ENCODE measurements around the gene FARP2. TPM values are rescaled to one million over a fixed set of nuclear protein-coding genes. Genes with fewer than 3 reads are reported as not detected.

The FARP2 gene
- total and polyA plus RNA-seq, 4 donors: 9.9 to 49.7 (median 27.4) TPM

GRCh38 chr2:241308832-241309500 lies 47.1 kb upstream of the FARP2 start:
- H3K27me3 ChIP-seq (ENCODE audit: control insufficient read depth in 3 of 3, insufficient read depth in 3 of 3, low read length in 2 of 3): no peaks in the 10 kb centered on the region
- H3K27ac ChIP-seq (ENCODE audit: low read depth in 1 of 2, low read length in 1 of 2): no peak overlapping the region
- ATAC-seq (ENCODE audit: insufficient read depth, low FRiP score): no peak
- no peak overlapping the region for H3K4me3 ChIP-seq
- H3K36me3 ChIP-seq (ENCODE audit: control insufficient read depth in 4 of 4, insufficient read depth in 4 of 4, low read length in 4 of 4): no peaks in the 10 kb centered on the region
- no peak for DNase-seq
- H3K4me1 ChIP-seq (ENCODE audit: control insufficient read depth in 5 of 5, insufficient read depth in 5 of 5, low read length in 5 of 5): peaks cover 0 to 17% (median under 1%) of the 10 kb centered on the region in 5 donors
- no peaks in the 10 kb centered on the region for H3K9me3 ChIP-seq (ENCODE audit: control insufficient read depth in 4 of 4, insufficient read depth in 3 of 4, low read length in 3 of 4)
- no peak overlapping the region for H3K9ac ChIP-seq (ENCODE audit: insufficient read depth in 1 of 2, low read length in 2 of 2)
- 88 to 90% methylated on average over 18 of the region's 18 CpGs for WGBS, 2 donors
- TF ChIP-seq CTCF (IDR thresholded peaks at IDR 0.05; ENCODE audit: control extremely low read depth, extremely low read depth): no peak

GRCh38 chr2:241309684-241310117 lies 46.4 kb upstream of the FARP2 start:
- H3K27me3 ChIP-seq (ENCODE audit: control insufficient read depth in 3 of 3, insufficient read depth in 3 of 3, low read length in 2 of 3): no peaks in the 10 kb centered on the region
- H3K9me3 ChIP-seq (ENCODE audit: control insufficient read depth in 4 of 4, insufficient read depth in 3 of 4, low read length in 3 of 4): no peaks in the 10 kb centered on the region
- no peak overlapping the region for H3K9ac ChIP-seq (ENCODE audit: insufficient read depth in 1 of 2, low read length in 2 of 2)
- no peaks in the 10 kb centered on the region for H3K36me3 ChIP-seq (ENCODE audit: control insufficient read depth in 4 of 4, insufficient read depth in 4 of 4, low read length in 4 of 4)
- 34 to 78% methylated on average over 2 of the region's 2 CpGs for WGBS, 2 donors
- DNase-seq (no peak), ATAC-seq (ENCODE audit: insufficient read depth, low FRiP score) (no peak)
- peaks cover 0 to 14% (median 2%) of the 10 kb centered on the region in 5 donors for H3K4me1 ChIP-seq (ENCODE audit: control insufficient read depth in 5 of 5, insufficient read depth in 5 of 5, low read length in 5 of 5)
- no peak overlapping the region for H3K27ac ChIP-seq (ENCODE audit: low read depth in 1 of 2, low read length in 1 of 2)
- TF ChIP-seq CTCF (IDR thresholded peaks at IDR 0.05; ENCODE audit: control extremely low read depth, extremely low read depth): no peak
- H3K4me3 ChIP-seq: no peak overlapping the region

- Histone ChIP-seq H3K36me3 (ENCODE audit: control insufficient read depth in 4 of 4, insufficient read depth in 4 of 4, low read length in 4 of 4) (peaks cover 0 to under 1% (median 0%) of the 10 kb centered on the region in 4 donors), H3K27ac (ENCODE audit: low read depth in 1 of 2, low read length in 1 of 2) (no peak overlapping the region), H3K9ac (ENCODE audit: insufficient read depth in 1 of 2, low read length in 2 of 2) (no peak overlapping the region), H3K27me3 (ENCODE audit: control insufficient read depth in 3 of 3, insufficient read depth in 3 of 3, low read length in 2 of 3) (no peaks in the 10 kb centered on the region), H3K4me3 (no peak overlapping the region), H3K9me3 (ENCODE audit: control insufficient read depth in 4 of 4, insufficient read depth in 3 of 4, low read length in 3 of 4) (no peaks in the 10 kb centered on the region), H3K4me1 (ENCODE audit: control insufficient read depth in 5 of 5, insufficient read depth in 5 of 5, low read length in 5 of 5) (peaks cover 0 to 14% (median 2%) of the 10 kb centered on the region in 5 donors)
- no peak for DNase-seq
- 92 to 95% methylated on average over 13 of the region's 13 CpGs for WGBS, 2 donors
- ATAC-seq (ENCODE audit: insufficient read depth, low FRiP score): no peak
- no peak for TF ChIP-seq CTCF (IDR thresholded peaks at IDR 0.05; ENCODE audit: control extremely low read depth, extremely low read depth)
Observed at GRCh38 chr2:241310917-241311566, 45.0 kb upstream of the FARP2 start.

Measured in lung (tissue), 12 donors.